Adipocyte (in vitro differentiated cells): ENCODE results near the gene ALG9.
"Not testable (repeated sequence)": the region's sequence is repeated elsewhere in the genome, so short reads cannot be mapped to it uniquely, and the experiment has no call there.

ENCODE experiments used
- DNase-seq: peaks from one replicate; pipeline ENCODE4 v3.0.0-alpha.2; 2015; ENCODE audit warnings: low read depth
- H3K27me3 ChIP-seq: replicated peaks from 2 replicates; pipeline ENCODE4 v1.7.0; 2013; ENCODE audit warnings: mild to moderate bottlenecking, low read length, moderate library complexity; ENCODE audit not compliant: control insufficient read depth, insufficient read depth
- H3K36me3 ChIP-seq: 2 replicates; pipeline ENCODE4 v1.7.0; 2013; ENCODE audit warnings: low read length, mild to moderate bottlenecking, moderate library complexity; ENCODE audit not compliant: control insufficient read depth, insufficient read depth, severe bottlenecking
- H3K4me1 ChIP-seq: 2 replicates; pipeline ENCODE4 v1.7.0; 2013; ENCODE audit warnings: mild to moderate bottlenecking, low read length, moderate library complexity; ENCODE audit not compliant: control insufficient read depth, insufficient read depth
- H3K4me3 ChIP-seq: 2 replicates; pipeline ENCODE4 v1.7.0; 2013; ENCODE audit warnings: mild to moderate bottlenecking, low read length, moderate library complexity
- H3K9ac ChIP-seq: 2 replicates; pipeline ENCODE4 v1.7.0; 2013; ENCODE audit warnings: mild to moderate bottlenecking, low read length, moderate library complexity
- H3K9me3 ChIP-seq: 2 replicates; pipeline ENCODE4 v1.7.0; 2013; ENCODE audit warnings: mild to moderate bottlenecking, low read length, moderate library complexity; ENCODE audit not compliant: control insufficient read depth

ALG9 gene

GRCh38 chr11:111776398-111777093 lies 94.8 kb downstream of the ALG9 start:
- Histone ChIP-seq H3K9me3 (no peaks in the 10 kb centered on the region), H3K36me3 (no peaks in the 10 kb centered on the region), H3K9ac (peak overlapping the region; percentile 13), H3K27me3 (no peaks in the 10 kb centered on the region), H3K4me3 (no peak overlapping the region), H3K4me1 (peaks cover 29% of the 10 kb centered on the region)
- no peak for DNase-seq

GRCh38 chr11:111774955-111775710 lies 96.2 kb downstream of the ALG9 start:
- peaks cover 29% of the 10 kb centered on the region for H3K4me1 ChIP-seq
- H3K9ac ChIP-seq, result peak overlapping the region; percentile 33
- H3K9me3 ChIP-seq, result no peaks in the 10 kb centered on the region
- no peak overlapping the region for H3K4me3 ChIP-seq
- H3K27me3 ChIP-seq, result no peaks in the 10 kb centered on the region
- no peaks in the 10 kb centered on the region for H3K36me3 ChIP-seq
- peak; percentile 68 for DNase-seq

GRCh38 chr11:111772535-111772934 lies 98.8 kb downstream of the ALG9 start:
- Histone ChIP-seq H3K27me3 (no peaks in the 10 kb centered on the region), H3K4me1 (peaks cover 19% of the 10 kb centered on the region), H3K4me3 (no peak overlapping the region), H3K9ac (no peak overlapping the region), H3K36me3 (no peaks in the 10 kb centered on the region), H3K9me3 (no peaks in the 10 kb centered on the region)
- DNase-seq, result no peak

GRCh38 chr11:111771205-111771604 lies 100.2 kb downstream of the ALG9 start:
- H3K4me1 ChIP-seq, result peaks cover 26% of the 10 kb centered on the region
- DNase-seq, result not testable (repeated sequence)

GRCh38 chr11:111770581-111771134 lies 100.7 kb downstream of the ALG9 start:
- no peaks in the 10 kb centered on the region for H3K36me3 ChIP-seq
- no peak for DNase-seq
- peaks cover 23% of the 10 kb centered on the region for H3K4me1 ChIP-seq
- H3K4me3 ChIP-seq, result no peak overlapping the region
- no peaks in the 10 kb centered on the region for H3K9me3 ChIP-seq
- H3K9ac ChIP-seq, result no peak overlapping the region
- no peaks in the 10 kb centered on the region for H3K27me3 ChIP-seq

More at GRCh38 chr11:111771205-111771604, 100.2 kb downstream of the ALG9 start:
- not testable (repeated sequence) for H3K4me3 ChIP-seq, H3K9me3 ChIP-seq, H3K9ac ChIP-seq, H3K36me3 ChIP-seq, H3K27me3 ChIP-seq

GRCh38 chr11:111766834-111767142 lies 104.6 kb downstream of the ALG9 start:
- Histone ChIP-seq H3K27me3 (no peaks in the 10 kb centered on the region), H3K9me3 (no peaks in the 10 kb centered on the region), H3K36me3 (peaks cover 24% of the 10 kb centered on the region), H3K4me3 (peak overlapping the region; percentile 95), H3K4me1 (peaks cover 30% of the 10 kb centered on the region), H3K9ac (peak overlapping the region; percentile 94)
- no peak for DNase-seq

GRCh38 chr11:111765984-111766833 lies 105.2 kb downstream of the ALG9 start, which contains the start of gene PPP2R1B:
TSS of gene PPP2R1B (minus strand) at chr11:111766389. CDS start at chr11:111766361, 28 bp downstream.
- peaks cover 30% of the 10 kb centered on the region for H3K4me1 ChIP-seq
- H3K4me3 ChIP-seq, result peak within 1 kb of the TSS; percentile 95
- DNase-seq, result peak; percentile 92

GRCh38 chr11:111765320-111765983 lies 105.9 kb downstream of the ALG9 start:
- H3K9me3 ChIP-seq, result no peaks in the 10 kb centered on the region
- H3K36me3 ChIP-seq, result peaks cover 37% of the 10 kb centered on the region
- peak overlapping the region; percentile 94 for H3K9ac ChIP-seq
- H3K4me3 ChIP-seq, result peak overlapping the region; percentile 95
- H3K27me3 ChIP-seq, result no peaks in the 10 kb centered on the region
- H3K4me1 ChIP-seq, result peaks cover 30% of the 10 kb centered on the region
- peak; percentile 41 for DNase-seq

More at GRCh38 chr11:111765984-111766833, 105.2 kb downstream of the ALG9 start, which contains the start of gene PPP2R1B:
- H3K27me3 ChIP-seq, result no peaks in the 10 kb centered on the region
- no peaks in the 10 kb centered on the region for H3K9me3 ChIP-seq
- peaks cover 30% of the 10 kb centered on the region for H3K36me3 ChIP-seq
- peak within 1 kb of the TSS; percentile 94 for H3K9ac ChIP-seq

GRCh38 chr11:111764621-111765020 lies 106.8 kb downstream of the ALG9 start:
- no peak for DNase-seq
- H3K27me3 ChIP-seq, result no peaks in the 10 kb centered on the region
- peaks cover 45% of the 10 kb centered on the region for H3K36me3 ChIP-seq

GRCh38 chr11:111762981-111763643 lies 108.3 kb downstream of the ALG9 start:
- Histone ChIP-seq H3K9me3 (no peaks in the 10 kb centered on the region), H3K4me3 (peak overlapping the region; percentile 95), H3K36me3 (peaks cover 61% of the 10 kb centered on the region), H3K27me3 (no peaks in the 10 kb centered on the region), H3K9ac (peak overlapping the region; percentile 33), H3K4me1 (peaks cover 41% of the 10 kb centered on the region)
- peak; percentile 35 for DNase-seq

More at GRCh38 chr11:111764621-111765020, 106.8 kb downstream of the ALG9 start:
- peak overlapping the region; percentile 94 for H3K9ac ChIP-seq
- H3K4me1 ChIP-seq, result peaks cover 36% of the 10 kb centered on the region
- H3K9me3 ChIP-seq, result no peaks in the 10 kb centered on the region
- H3K4me3 ChIP-seq, result peak overlapping the region; percentile 95
